GM19240 (cell line): ENCODE measurements around the gene ERV3-1.
"Not testable (repeated sequence)": the region's sequence is repeated elsewhere in the genome, so short reads cannot be mapped to it uniquely, and the experiment has no call there.

ENCODE experiments used
- DNase-seq: peaks from one replicate; pipeline ENCODE4 v3.0.0; 2011; ENCODE audit warnings: low spot score; ENCODE audit not compliant: insufficient read length

Gene ERV3-1

GRCh38 chr7:65002972-65003585, 3.4 kb downstream of the ERV3-1 start:
- no peak for DNase-seq

- DNase-seq: no peak
Measured at GRCh38 chr7:65001291-65001814, 5.1 kb downstream of the ERV3-1 start.

GRCh38 chr7:64999165-65000004, 7.1 kb downstream of the ERV3-1 start:
- no peak for DNase-seq

- no peak for DNase-seq
Measured at GRCh38 chr7:64998865-64999164, 7.7 kb downstream of the ERV3-1 start.

GRCh38 chr7:64997927-64998391, 8.5 kb downstream of the ERV3-1 start:
- DNase-seq: no peak

GRCh38 chr7:64997164-64997908, 9.2 kb downstream of the ERV3-1 start:
- DNase-seq: no peak

GRCh38 chr7:64996305-64996704, 10.2 kb downstream of the ERV3-1 start:
- DNase-seq: no peak

- no peak for DNase-seq
Measured at GRCh38 chr7:64993901-64994300, 12.6 kb downstream of the ERV3-1 start.

- DNase-seq: no peak
Measured at GRCh38 chr7:64992971-64993370, 13.5 kb downstream of the ERV3-1 start.

- no peak for DNase-seq
Measured at GRCh38 chr7:64990936-64991335, 15.6 kb downstream of the ERV3-1 start, which contains the start of gene ZNF117. Gene ZNF117, minus strand, starts transcription at chr7:64991036.

- no peak for DNase-seq
Measured at GRCh38 chr7:64990216-64990615, 16.3 kb downstream of the ERV3-1 start.

- no peak for DNase-seq
Measured at GRCh38 chr7:64978497-64979203, 27.8 kb downstream of the ERV3-1 start.

- no peak for DNase-seq
Measured at GRCh38 chr7:64965594-64965993, 40.9 kb downstream of the ERV3-1 start.

GRCh38 chr7:64959072-64959747, 47.3 kb downstream of the ERV3-1 start:
- DNase-seq: no peak

- DNase-seq: peak; percentile 11
Measured at GRCh38 chr7:64951250-64951848, 55.1 kb downstream of the ERV3-1 start.

- DNase-seq: not testable (repeated sequence)
Measured at GRCh38 chr7:64950673-64951072, 55.8 kb downstream of the ERV3-1 start.

- not testable (repeated sequence) for DNase-seq
Measured at GRCh38 chr7:64948774-64949173, 57.7 kb downstream of the ERV3-1 start.

- DNase-seq: no peak
Measured at GRCh38 chr7:64947252-64948000, 59.1 kb downstream of the ERV3-1 start.

GRCh38 chr7:64946772-64947171, 59.7 kb downstream of the ERV3-1 start:
- DNase-seq: no peak
